Urothelium cell line (cell line): ENCODE results near the gene SLC28A3.

Source experiments
- DNase-seq: peaks from one replicate; pipeline ENCODE4 v3.0.0; 2011; ENCODE audit warnings: low spot score, mixed read lengths
- FAIRE-seq: peaks from 2 replicates; lab custom pipeline; 2011; peaks lifted over from hg19 to GRCh38; lab: Jason Lieb, UNC

The SLC28A3 gene

DNA sequence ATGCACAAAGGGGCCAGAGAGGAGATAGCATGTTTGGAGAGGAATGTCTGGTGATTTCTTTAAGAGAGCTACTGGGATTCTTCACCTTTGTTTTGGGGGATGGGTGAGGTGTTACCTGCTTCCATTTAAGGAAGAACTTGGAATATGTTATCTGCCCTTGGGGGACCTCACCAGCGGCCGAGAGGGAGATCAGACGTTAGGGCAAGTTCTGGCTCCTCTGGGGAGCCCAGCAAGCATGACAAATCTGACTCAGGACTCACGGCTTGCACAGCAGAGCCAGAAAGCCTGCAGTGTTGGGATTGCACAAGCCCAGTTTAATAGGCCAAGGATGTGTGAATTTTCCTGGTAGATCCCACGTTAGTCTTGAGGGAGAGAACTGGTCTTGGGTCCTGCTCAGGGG lies 40.3 kb downstream of the SLC28A3 start:
- no peak for FAIRE-seq

DNA sequence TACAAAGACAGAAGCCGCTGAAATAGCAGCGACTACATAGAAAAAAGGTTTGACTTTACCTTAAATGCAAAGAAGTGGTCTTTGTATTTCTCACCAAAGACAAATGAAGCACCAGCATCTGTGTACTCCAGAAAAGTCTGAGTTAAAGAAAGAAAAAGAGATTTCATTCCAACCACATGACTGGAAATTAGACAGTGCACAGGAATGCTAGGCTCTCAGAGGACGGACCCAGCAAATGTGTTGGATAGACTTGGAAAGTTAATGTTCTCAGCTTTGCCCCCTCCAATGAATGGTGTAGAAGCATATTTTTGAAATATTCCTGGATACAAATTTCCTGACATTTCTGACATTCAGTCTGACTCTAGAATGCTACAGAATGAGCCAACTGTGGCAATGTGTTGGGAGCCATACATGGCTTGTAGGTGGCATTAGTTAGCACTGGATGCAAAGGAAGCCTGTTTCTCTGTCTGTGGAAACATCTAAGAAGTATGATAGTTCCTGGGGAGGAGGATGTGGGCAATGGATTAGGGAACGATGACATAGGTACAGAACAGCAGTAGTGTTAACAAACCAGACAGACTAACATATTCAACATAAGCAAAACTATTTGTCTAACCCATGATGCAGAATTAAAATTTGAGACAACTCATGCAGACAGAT lies 43.3 kb downstream of the SLC28A3 start:
- FAIRE-seq (no peak), DNase-seq (no peak)

More for the DNA sequence above, 40.3 kb downstream of the SLC28A3 start:
- no peak for DNase-seq

DNA sequence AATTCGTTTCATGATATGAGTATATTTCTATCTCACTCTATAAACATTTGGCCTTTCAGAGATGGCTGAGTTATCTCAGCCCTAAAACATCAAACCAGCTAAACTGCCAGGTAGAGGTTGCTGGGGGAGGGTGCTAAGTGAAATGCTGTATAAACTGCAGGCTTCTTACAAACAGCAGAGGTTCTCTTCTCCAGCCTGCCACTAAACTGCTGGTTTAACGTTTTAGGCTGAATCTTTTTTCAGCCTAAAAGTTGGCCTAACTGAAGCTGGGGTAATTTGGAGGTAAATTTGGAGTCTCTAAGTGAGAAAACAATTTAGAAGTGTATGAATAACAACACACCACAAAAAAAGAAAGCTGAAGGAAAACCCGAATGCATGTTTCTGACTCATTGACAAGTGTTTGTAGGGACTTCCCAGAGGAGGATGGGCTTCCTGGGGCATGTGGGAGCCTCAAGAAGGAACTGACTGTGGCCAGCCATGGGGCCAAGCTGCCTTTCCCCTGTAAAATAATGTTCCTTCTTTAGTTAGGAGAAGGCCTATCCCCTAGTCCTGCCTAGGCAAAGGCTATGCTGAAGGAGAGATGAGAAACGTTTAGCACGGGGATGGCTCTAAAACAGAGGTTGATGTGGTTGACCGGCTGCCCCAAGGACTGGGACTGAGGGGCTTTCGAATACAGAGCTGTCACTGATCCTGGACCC lies 44.3 kb downstream of the SLC28A3 start:
- FAIRE-seq (no peak), DNase-seq (peak; percentile 31)

DNA sequence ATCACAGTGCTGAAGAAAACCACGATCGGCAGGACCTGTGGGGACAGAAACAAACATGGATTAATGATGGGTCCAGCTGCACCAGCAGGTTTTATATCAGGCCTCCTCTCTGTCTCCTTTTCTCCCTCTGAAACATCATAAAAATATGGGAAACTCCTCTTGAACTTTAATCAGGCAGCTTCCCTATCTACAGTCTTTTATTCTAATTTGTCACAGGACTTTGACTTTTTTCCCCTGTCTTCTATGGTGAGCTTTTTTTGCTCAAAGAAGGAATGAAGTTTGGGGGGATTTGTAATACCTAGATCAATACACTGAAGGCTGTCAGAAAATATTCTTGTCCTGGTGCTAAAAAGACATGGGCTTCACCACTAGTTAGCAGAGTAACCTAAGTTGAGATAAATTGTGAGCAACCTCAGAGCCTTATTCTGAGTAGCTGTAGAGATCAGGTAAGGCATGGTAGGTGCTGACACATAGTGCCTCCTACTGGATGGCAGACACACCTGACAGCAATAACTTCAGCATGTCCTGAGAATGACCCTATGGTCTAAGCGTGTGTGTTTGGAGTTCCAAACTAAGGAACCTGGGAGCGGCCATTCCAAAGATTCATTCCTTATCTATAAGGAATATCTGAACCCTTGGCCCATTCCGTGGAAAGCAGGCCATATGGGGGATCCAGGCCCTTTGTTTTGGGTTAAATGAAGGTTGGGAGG lies 46.2 kb downstream of the SLC28A3 start:
- no peak for FAIRE-seq

DNA sequence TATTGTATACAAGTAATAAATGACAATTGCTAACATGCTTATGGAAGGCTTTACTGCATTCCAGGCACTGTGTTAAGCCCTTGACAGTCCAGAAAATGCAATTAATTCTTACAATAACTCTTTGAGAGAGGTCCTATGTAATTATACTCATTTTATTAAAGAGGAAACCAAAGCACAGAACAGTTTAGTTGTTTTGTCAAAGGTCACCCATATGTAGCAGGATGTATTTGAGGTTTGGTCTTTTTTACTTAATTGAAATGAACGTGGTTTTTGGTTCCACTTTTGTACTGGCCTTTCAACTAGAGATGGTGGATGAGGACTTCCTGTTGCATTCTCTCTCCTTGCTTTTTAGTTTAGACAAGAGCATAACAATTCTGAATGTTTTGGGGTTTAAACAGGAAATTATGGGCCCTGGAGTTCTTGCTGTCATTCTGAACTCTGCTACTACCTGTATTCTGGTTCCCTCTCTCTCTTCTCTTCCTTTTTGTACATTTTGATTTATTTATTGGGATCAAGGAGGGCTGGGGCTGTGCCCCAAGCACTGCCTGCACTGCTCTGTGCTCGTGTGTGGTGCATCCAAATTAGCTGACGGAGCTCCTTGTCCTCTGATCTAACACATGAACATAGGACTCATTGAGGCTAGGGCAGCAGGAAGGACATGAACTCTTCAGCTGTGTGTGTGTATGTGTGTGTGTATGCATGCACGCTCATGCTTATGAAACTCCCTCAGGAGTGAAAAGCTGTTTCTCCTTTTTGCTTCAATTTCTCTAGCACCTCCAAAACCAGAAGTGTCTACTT lies 47.4 kb downstream of the SLC28A3 start:
- no peak for FAIRE-seq
- no peak for DNase-seq

More for the DNA sequence above, 46.2 kb downstream of the SLC28A3 start:
- no peak for DNase-seq

DNA sequence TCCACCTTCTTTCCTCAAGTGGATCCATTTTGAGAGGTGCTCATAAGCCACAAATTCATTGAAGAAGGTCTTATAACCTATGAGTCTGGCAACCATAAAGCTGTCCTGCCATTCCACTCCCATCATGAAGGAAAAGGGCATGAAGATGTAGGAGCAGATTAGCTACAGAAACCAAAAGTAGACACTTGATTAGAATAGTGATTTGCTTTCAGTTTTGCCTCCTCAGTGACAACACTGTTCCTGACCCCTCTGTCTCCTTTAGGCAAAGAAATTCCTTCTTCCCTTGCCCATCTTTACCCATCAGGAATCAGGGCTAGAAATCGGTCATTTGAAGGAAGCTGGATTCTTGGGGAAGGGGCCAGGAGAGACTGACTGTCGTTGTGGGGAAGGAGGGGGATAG lies 55.2 kb downstream of the SLC28A3 start:
- no peak for DNase-seq

DNA sequence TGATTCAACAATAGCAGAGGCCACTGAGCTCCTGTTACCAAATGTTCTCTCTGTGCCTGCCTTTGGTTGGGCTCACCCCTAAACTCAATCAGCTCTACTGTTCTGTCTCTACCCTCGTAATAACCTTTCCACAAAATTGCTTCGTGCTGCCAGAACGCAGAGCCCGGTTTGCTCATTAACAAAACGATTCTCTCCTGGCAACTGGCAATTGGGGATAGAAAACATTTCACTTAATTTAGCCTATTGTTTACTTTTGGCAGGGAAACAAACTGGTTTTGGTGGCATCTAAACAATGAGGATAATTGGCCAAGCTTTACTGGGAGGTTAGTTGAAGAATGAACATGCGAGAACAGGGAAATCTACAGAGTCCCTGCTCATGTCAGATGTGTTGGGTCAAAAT lies 56.6 kb downstream of the SLC28A3 start:
- no peak for FAIRE-seq
- DNase-seq, result no peak

More for the DNA sequence above, 55.2 kb downstream of the SLC28A3 start:
- FAIRE-seq, result no peak

DNA sequence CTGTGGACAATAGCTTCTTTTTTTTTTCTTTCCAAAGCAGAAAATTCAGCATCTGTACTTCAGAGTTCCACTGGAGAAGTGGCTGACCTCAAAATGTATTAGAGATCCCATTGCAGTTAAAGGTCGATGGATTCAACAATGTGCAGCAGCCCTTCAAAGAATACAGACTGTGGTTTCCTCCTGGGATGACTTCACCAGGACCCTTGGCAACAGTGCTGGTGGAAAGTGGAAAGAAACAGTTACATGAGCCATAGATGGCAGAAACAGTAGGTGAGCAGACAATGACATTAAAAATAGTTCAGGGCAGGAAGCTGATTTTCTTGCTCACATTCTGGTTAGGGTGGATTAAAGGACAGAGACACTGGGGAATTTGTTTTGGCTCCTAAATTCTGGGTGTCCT lies 62.4 kb downstream of the SLC28A3 start:
- FAIRE-seq (no peak), DNase-seq (peak; percentile 33)

DNA sequence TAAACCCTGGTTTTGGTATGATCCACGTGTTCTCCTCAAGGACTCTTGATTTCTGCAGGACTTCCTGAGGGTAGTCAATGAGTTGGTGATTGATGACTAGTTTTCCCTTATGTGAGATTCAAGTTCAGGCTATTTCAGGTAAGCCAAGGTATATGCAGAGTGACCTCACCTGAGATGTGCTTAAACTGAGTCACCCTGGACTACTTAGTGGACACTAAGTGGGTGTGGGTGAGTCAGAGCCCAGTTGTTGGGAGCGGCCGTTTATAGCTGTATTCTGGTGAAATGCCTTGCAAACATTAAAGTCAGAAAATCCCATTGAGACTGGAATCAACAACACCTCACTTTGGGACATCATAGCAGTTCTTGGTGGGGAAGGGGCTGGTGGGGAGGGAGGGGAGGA lies 62.9 kb downstream of the SLC28A3 start:
- peak; percentile 18 for DNase-seq

DNA sequence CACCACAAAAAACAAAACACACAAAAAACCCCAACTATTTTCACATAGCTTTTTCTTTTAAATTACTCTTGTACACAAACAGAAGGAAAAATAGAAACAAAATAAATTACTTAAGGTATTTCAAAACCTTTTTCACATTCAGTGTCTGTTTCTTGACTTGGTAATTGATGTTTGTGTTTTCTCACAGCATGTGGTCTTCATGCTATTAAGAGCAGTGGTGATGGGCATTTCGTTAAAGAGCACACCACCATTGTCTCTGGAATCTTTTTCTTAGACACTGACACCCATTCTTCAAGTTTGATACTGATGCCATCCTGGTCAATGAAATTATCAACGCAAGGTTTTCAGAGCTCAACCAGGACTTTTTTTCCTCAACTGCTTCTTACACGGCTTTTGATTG lies 63.8 kb downstream of the SLC28A3 start:
- DNase-seq (no peak), FAIRE-seq (no peak)

More for the DNA sequence above, 62.9 kb downstream of the SLC28A3 start:
- FAIRE-seq, result no peak

DNA sequence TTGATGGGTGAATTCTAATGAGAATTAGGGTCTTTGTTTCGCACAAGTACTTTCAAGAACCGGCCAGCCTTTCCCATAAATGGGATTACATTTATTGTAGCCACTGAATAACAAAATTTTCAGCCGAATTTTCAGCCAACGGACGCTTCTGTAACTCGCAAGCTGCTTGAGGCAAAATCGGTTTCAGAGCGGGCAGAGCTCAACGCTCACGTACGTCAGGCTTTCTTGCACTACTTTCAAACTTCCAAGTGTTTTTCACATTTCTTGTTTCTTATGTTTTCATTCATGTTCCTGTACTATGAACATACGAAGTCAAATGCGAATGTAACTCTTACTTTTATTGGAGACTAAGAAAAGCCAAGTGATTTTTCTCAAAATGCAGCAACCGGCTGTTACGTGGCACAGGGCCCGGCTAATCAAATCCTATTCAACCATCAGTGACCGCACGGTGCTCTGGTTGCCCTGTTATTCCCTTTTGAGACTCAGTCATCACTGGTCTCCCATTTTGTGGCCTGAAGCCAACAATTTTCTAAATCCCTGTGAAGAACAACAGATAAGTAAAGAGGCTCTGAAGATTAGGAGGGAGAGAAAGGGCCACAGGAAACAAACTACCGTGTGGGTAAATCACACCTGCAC lies 68.5 kb downstream of the SLC28A3 start:
- FAIRE-seq (no peak), DNase-seq (no peak)

DNA sequence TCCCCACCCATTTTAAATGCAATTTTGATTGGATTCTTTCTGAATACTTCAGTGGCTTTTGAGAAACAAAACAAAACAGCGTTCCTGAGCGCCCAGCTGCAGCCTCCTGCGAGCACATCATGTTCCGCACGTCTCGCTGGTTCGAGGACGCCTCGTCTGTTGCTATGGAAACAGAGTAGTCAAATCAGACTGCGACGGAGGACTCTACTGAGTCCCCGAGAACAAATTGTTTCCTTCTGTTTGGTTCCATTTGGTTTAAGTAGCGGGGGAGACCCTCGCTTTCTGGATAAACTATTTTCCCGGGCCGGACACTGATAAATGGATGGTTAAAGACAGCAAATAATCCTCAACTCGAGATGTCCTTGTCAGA lies 69.0 kb downstream of the SLC28A3 start:
- no peak for FAIRE-seq

DNA sequence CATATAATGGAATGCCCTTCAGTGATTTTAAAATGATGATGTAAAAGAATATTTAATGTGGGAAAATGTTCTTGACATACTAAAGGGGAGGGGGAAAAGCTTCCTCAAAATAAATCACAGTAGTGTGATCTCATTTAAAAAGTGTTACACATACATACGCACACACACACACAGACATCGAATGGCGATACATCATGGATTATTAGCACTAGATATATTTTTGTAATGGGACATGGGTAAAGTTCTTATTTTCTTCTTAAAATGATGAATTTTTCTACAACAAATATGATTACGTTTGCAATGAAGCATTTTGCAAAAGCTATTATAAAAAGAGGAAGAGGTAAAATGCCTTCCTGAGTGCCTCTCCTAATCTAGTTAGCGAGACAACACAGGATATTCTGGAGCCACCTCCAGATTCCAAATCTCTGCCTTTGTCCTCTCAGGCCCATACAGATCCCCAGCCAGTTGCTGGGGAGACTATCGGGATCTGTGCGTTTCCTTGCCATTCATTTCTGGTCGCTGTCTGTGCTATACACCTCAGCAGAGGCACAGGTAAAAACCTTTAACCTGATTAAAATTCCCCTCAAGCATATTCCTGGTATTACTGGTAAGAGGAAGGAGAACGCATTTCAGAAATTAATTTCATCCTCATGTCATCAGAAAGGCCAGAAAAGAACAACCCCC lies 69.6 kb downstream of the SLC28A3 start:
- DNase-seq (no peak), FAIRE-seq (no peak)

More for the DNA sequence above, 69.0 kb downstream of the SLC28A3 start:
- no peak for DNase-seq

DNA sequence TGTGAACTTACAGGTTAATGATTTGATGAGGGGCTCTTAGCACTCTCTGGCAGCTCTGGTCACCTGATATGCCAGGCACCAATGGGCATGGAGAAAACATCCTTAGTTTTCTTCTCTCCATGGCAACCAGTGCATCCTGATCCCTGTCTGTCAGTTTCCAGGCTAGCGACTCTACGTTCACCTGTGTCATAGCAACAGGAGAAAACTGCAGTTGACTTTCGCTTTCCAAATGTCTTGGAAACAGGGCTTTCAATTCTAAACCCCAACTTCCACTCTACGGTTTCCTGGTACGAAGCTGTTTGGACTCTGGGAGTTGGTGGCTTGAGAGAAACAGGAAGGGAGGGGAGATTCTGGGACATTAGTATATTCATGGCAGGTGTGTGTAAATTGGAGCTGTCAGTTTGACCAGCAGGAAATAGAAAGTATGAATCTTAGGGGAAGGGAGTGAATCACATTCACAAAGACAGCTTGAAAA lies 74.4 kb downstream of the SLC28A3 start:
- no peak for FAIRE-seq
- no peak for DNase-seq

DNA sequence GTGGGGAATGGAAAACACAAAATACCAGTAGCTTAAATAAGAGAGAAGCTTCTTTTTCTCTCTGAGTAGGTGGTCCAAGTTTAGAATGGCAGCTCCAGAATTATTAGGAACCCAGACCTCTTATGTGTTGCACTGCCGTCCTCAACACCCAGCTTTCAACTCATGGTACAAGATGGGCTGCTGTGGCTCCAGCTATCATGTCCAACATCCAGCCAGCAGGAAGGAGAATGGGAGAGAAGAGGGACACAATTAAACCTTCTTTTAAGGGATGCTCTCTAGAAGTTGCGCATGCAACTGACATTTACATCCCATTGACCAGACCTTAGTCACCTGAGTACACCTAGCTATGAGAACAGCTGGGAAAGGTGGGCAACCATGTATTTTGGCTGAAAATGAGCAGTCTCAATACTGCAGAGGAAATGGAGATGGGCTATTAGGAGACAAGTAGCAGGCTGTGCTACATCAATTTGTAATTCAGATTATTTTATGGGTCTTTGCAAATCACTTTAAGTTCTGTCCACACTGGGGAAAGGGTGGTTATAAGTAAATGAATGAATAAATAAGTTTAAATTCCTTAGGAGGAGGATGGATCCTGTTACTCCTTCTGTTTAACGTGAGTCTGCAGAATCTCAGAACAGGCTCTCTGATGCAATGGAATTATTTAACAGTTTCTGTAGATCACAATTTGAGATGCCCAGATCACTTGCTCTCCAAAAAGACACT lies 76.1 kb downstream of the SLC28A3 start:
- no peak for FAIRE-seq
- no peak for DNase-seq

DNA sequence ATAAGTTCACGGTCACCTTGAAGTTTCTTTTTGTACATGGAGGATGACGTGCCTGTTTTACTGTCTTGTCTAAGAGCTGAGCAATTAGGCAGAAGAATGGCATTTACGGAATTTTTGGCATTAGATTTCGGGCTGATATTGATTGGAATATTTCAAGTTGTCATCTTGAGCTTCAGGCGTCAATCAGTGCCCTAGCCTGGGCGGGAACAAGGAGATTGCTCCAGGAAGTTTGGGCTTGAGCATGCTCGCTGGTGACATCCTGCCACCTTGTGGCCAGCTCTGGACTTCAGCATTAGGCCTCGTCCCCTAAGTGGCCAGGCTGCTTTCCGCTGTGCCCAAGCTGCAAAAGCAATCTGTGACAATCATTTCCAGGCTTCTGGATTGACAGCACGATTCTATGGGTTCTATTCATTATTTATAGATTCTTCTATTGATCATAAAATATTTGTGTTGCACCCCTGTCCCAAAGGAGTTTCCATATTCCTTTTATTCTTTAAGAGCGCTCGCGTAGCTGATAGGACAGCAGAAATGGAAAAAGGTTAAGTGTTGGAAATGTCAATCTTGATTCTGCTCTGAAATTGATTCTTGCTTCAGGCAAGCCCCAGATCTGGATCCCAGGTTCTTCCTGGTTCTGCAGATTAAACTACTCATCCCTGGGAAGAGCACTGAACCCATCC lies 79.3 kb downstream of the SLC28A3 start:
- FAIRE-seq (no peak), DNase-seq (peak; percentile 84)

DNA sequence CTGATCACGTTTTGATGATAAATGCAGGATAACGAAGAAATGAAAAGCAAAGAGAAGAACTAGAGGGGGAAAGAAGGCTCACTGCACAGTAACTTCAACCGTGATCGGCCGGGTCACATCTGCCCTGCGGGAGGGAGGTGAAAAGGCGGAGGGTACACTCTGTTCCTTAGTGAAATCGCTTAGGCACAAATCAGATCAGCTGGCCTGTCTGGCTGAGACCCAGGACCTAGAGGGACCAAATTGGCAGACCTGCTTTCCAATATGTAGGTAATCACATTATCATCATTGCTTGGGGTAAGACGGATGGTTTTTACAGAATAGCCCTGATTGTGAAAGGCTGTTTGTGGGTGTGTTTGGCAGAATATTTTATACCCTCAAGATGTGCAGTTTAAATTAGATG lies 82.2 kb downstream of the SLC28A3 start:
- no peak for FAIRE-seq
- no peak for DNase-seq

DNA sequence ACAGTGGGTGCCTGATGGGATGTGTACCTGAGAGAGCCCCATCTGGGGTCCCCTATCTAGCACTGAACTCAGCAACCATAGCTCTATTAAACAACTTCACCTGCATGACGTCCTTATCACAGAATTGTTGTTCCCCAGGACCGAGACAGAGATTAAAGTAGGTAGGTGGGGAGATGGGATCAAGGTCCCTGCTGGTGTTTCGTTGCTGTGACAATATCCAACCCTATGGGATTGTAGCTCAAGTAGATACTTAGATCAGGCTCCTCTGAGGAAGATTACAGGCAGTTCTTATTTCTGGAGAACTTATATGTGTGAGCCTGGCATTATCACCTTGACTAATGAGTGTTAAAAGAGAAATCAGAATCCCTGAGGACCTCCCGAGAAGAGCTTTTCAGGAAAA lies 84.9 kb downstream of the SLC28A3 start:
- FAIRE-seq (no peak), DNase-seq (no peak)

DNA sequence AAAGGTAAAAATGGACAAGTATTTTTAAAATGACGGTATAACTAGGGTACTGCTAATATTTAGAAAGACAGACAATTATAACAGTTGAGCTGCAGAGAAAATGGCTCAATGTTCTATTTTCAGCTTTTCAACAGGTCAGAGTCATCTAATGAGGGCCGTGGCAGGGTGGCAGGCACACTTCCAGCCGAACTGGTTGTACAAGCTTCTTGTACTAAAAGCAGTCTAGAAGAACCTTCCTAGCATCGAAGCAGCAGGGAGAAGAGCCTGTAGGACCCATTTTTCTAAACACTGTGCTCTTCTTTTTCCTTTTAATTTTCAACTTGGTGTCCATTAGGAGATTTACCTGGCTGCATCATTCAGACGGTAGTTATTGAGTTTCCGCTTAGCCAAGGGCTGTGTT lies 85.6 kb downstream of the SLC28A3 start:
- DNase-seq (no peak), FAIRE-seq (no peak)
